Body of pancreas (tissue), 4 donors: ENCODE results near the gene PIK3IP1.

Experiments used
- CTCF ChIP-seq, 7 experiments: fragments of 450-650 bp in 4 of 7; fragments of 200-600 bp in 3 of 7; sonication (generic) in 3 of 7; IDR thresholded peaks; one replicate each; pipeline ENCODE4 v1.5.1; 2016 to 2019; ENCODE audit warnings: antibody characterized with exemption in 7 of 7
- POLR2A ChIP-seq, 3 donors: fragments of 450-650 bp; IDR thresholded peaks; one replicate each; pipeline ENCODE4 v1.6.1; 2016; ENCODE audit warnings: antibody characterized with exemption in 3 of 3, mild to moderate bottlenecking in 2 of 3

- TF ChIP-seq CTCF (IDR thresholded peaks at IDR 0.05) (no peak), POLR2A (IDR thresholded peaks at IDR 0.05) (no peak)
These were observed 59.3 kb downstream of the PIK3IP1 start for GRCh38 chr22:31233001-31233400.
